AG10803 (cell line): ENCODE results near the gene OLFML1.

ENCODE experiments used
- DNase-seq: peaks from one replicate; pipeline ENCODE4 v3.0.0; 2010; ENCODE audit warnings: low read depth
- H3K4me3 ChIP-seq: 2 replicates; pipeline ENCODE4 v1.5.1; 2011; ENCODE audit warnings: mild to moderate bottlenecking, low read length, control low read depth
- CTCF ChIP-seq: conservative IDR thresholded peaks from 2 replicates; pipeline ENCODE4 v1.5.1; 2011; ENCODE audit warnings: mild to moderate bottlenecking, low read length, control low read depth, inconsistent platforms

Gene OLFML1

GRCh38 chr11:7473717-7474116, 11.6 kb upstream of the OLFML1 start:
- TF ChIP-seq CTCF, result no peak
- DNase-seq, result no peak

GRCh38 chr11:7480113-7480512, 5.2 kb upstream of the OLFML1 start:
- peak; percentile 46 for DNase-seq
- H3K4me3 ChIP-seq, result no peak overlapping the region
- TF ChIP-seq CTCF, result no peak

More at GRCh38 chr11:7473717-7474116, 11.6 kb upstream of the OLFML1 start:
- H3K4me3 ChIP-seq, result no peak overlapping the region

- no peak overlapping the region for H3K4me3 ChIP-seq
- DNase-seq, result no peak
- TF ChIP-seq CTCF, result no peak
These were observed 1.2 kb upstream of the OLFML1 start for GRCh38 chr11:7484131-7484530.

- no peak overlapping the region for H3K4me3 ChIP-seq
- no peak for TF ChIP-seq CTCF
- DNase-seq, result no peak
These were observed 661 bp upstream of the OLFML1 start for GRCh38 chr11:7484645-7485044.

- TF ChIP-seq CTCF, result no peak
- DNase-seq, result no peak
These were observed 933 bp downstream of the OLFML1 start for GRCh38 chr11:7486098-7486780.

GRCh38 chr11:7486781-7487140, 1.5 kb downstream of the OLFML1 start:
- no peak for TF ChIP-seq CTCF
- DNase-seq, result peak; percentile 23
- H3K4me3 ChIP-seq, result no peak overlapping the region; the same call in 1 of the 2 replicates

More at GRCh38 chr11:7486098-7486780, 933 bp downstream of the OLFML1 start:
- peak overlapping the region; percentile 38 for H3K4me3 ChIP-seq

- no peak overlapping the region for H3K4me3 ChIP-seq
- no peak for TF ChIP-seq CTCF
- DNase-seq, result no peak
These were observed 2.1 kb downstream of the OLFML1 start for GRCh38 chr11:7487360-7487759.
